Lower lobe of right lung (tissue), 2 donors: Measurements from ENCODE around the gene SCAMP2. TPM values are rescaled to one million over a fixed set of nuclear protein-coding genes. Genes with fewer than 3 reads are reported as not detected.
A peak's percentile ranks its signal among the peaks of the same experiment; 100 is the strongest.

Experiments used
- ATAC-seq, 2 donors: fragments of 200-7000 bp; cut with Tn5 transposase; one replicate each; pipeline ENCODE4 v1.9.1; 2020 to 2022; ENCODE audit warnings: mild to moderate bottlenecking in 2 of 2, moderate library complexity in 2 of 2
- DNase-seq: peaks from one replicate; pipeline ENCODE4 v3.0.0-alpha.2; 2020
- H3K27ac ChIP-seq: fragments of 200-600 bp; one replicate; pipeline ENCODE4 v1.8.0; 2022
- H3K27me3 ChIP-seq: fragments of 200-600 bp; one replicate; pipeline ENCODE4 v1.8.0; 2022; ENCODE audit warnings: low read depth
- H3K36me3 ChIP-seq: fragments of 200-600 bp; one replicate; pipeline ENCODE4 v1.8.0; 2022; ENCODE audit warnings: mild to moderate bottlenecking
- H3K4me1 ChIP-seq: fragments of 200-600 bp; one replicate; pipeline ENCODE4 v1.8.0; 2022
- H3K4me3 ChIP-seq: fragments of 200-600 bp; one replicate; pipeline ENCODE4 v1.8.0; 2022; ENCODE audit warnings: mild to moderate bottlenecking
- H3K9me3 ChIP-seq: fragments of 200-600 bp; one replicate; pipeline ENCODE4 v1.8.0; 2022
- intact Hi-C: fragments of 100-400 bp; cut with DNase I; formaldehyde crosslinking; loops from one replicate; pipeline ENCODE4 v1.11.0; 2022
- total RNA-seq: library from RNA; stranded (reverse); fragmentation: NEBNext Ultra II Directional; extraction: Animal tissue kit (Norgen Biotek cat#: 25700); gene quantifications from one replicate; pipeline ENCODE4 v1.2.1, GENCODE V29; 2021
- TF ChIP-seq, protein P1 (sequence below): fragments of 200-600 bp; IDR thresholded peaks from one replicate; pipeline ENCODE4 v1.8.0; 2022; ENCODE audit warnings: antibody characterized with exemption, mild to moderate bottlenecking
- donor health status: DM: no; HTN: yes; CAD: no; lungs with severe emphysema.

Gene SCAMP2
- total RNA-seq, 1 donor from 2014 or later: 122 TPM

DNA sequence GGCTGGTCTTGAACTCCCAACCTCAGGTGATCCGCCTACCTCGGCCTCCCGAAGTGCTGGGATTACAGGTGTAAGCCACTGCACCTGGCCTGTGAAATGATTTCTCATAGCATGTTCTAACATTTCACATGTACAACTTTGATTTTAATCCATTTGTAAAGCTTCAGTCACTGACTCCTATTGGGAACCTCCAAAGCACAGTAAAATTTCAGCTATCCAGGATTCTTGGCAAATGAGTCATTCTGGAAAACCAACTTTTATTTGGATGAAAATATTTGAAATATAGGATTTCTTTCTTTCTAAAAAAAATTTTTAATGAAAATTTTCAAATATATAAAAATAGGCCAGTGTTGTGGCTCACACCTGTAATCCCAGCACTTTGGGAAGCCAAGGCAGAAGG, 63.2 kb downstream of the SCAMP2 start:
- ATAC-seq (no peak), DNase-seq (no peak)
- no peak overlapping the region for H3K27ac ChIP-seq
- no peaks in the 10 kb centered on the region for H3K4me1 ChIP-seq
- no peaks in the 10 kb centered on the region for H3K9me3 ChIP-seq
- no peaks in the 10 kb centered on the region for H3K27me3 ChIP-seq
- H3K36me3 ChIP-seq: no peaks in the 10 kb centered on the region
- no peak overlapping the region for H3K4me3 ChIP-seq
- intact Hi-C loops: no loop called here
- TF ChIP-seq, protein P1, sequence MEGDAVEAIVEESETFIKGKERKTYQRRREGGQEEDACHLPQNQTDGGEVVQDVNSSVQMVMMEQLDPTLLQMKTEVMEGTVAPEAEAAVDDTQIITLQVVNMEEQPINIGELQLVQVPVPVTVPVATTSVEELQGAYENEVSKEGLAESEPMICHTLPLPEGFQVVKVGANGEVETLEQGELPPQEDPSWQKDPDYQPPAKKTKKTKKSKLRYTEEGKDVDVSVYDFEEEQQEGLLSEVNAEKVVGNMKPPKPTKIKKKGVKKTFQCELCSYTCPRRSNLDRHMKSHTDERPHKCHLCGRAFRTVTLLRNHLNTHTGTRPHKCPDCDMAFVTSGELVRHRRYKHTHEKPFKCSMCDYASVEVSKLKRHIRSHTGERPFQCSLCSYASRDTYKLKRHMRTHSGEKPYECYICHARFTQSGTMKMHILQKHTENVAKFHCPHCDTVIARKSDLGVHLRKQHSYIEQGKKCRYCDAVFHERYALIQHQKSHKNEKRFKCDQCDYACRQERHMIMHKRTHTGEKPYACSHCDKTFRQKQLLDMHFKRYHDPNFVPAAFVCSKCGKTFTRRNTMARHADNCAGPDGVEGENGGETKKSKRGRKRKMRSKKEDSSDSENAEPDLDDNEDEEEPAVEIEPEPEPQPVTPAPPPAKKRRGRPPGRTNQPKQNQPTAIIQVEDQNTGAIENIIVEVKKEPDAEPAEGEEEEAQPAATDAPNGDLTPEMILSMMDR: no peak

DNA sequence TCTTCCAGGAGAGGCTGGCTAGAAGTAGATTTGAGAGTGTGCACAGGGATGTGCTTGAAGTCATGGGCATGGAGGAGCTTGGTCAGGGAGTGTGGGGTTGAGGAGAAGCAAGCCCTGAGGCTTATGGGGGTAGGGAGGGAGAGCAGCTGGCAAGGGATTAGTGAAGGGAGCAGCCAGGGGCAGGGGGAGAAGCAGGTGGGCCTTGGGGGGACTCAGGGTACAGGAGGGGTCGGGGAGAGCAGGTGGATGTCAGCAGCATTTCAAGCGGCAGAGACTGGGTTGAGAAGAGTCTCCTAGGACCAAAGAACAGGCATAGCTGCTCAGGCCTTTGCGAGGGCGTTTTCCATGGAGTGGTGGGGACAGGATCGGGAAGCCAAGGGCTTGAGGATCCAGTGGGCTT, 63.9 kb downstream of the SCAMP2 start:
- Histone ChIP-seq H3K9me3 (no peaks in the 10 kb centered on the region), H3K27me3 (no peaks in the 10 kb centered on the region), H3K4me1 (no peaks in the 10 kb centered on the region), H3K27ac (no peak overlapping the region), H3K36me3 (peaks cover 2% of the 10 kb centered on the region), H3K4me3 (no peak overlapping the region)
- no peak for ATAC-seq
- DNase-seq: no peak
- TF ChIP-seq, protein P1: no peak
- intact Hi-C loops: no loop called here

DNA sequence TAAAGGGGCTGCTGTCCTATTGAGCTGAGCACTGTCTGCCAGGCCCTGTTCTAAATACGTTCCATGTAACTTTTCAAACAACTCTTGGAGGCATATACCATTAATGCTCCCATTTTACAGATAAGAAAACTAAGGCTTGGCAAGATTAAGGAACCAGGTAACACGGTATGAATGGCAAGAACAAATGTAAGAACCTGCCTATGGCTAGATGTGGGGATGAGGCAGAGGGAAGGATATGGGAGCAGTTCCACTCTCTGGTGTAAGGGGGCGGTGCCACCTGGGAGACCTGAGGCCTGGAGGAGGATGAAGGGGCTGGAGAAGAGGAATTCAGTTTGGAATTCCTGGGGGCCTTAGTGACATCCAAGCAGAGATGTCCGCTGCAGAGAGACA, 64.3 kb downstream of the SCAMP2 start:
- TF ChIP-seq, protein P1: no peak
- intact Hi-C loops: no loop called here

DNA sequence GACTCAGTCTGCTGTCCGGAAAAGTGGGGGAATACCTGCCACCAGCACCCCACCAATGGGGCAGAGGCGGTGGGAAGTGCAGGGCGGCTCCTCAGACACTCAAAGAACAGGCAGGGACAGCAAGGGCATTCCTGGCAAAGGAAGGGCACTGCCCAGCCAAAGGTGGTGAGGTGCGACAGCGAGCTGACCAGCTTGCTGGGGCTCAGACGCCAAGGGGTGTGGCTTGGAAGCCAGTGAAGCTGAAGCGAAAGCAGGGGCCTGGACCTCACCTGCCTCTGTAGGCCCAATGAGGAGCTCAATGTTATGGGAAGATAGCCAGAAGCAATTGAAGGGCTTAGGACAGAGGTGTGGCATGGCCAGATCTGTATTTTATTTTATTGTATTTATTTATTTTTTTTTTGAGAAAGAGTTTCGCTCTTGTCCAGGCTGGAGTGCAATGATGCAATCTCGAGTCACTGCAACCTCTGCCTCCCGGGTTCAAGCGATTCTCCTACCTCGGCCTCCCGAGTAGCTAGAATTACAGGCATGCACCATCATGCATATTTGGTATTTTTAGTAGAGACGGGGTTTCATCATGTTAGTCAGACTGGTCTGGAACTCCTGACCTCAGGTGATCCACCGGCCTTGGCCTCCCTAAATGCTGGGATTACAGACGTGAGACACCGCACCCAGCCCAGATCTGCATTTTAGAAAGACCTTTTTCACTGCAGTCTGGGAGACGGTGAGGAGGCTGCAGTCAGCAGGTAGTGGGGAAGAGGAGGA, 64.9 kb downstream of the SCAMP2 start:
- Histone ChIP-seq H3K27ac (no peak overlapping the region), H3K36me3 (peaks cover 12% of the 10 kb centered on the region), H3K4me3 (no peak overlapping the region), H3K4me1 (no peaks in the 10 kb centered on the region), H3K9me3 (no peaks in the 10 kb centered on the region), H3K27me3 (no peaks in the 10 kb centered on the region)
- DNase-seq (peak; percentile 78), ATAC-seq (peak; percentile 78 to 92)
- intact Hi-C loops: no loop called here
- TF ChIP-seq, protein P1: no peak

More for the DNA sequence above, 64.3 kb downstream of the SCAMP2 start:
- DNase-seq (no peak), ATAC-seq (no peak)
- Histone ChIP-seq H3K4me1 (no peaks in the 10 kb centered on the region), H3K36me3 (peaks cover 6% of the 10 kb centered on the region), H3K27ac (no peak overlapping the region), H3K27me3 (no peaks in the 10 kb centered on the region), H3K9me3 (no peaks in the 10 kb centered on the region), H3K4me3 (no peak overlapping the region)

DNA sequence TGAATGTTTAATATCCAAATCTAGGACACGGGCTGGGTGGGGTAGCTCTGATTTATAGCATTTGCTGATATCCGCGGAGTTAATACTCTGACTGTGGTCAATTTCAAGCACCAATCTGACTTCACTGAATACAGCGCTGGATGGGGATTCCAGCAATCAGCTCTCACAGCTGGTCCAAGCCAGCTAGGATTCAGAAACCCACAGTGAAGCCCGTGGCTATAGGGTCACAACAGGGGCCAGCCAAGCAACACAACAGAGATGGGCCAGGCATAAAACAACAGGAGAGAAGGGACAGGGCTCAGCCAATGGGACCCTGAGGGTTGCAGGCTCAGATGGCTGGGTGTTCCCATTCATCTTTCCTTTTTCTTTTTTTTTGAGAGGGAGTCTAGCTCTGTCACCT, 65.9 kb downstream of the SCAMP2 start:
- H3K9me3 ChIP-seq: no peaks in the 10 kb centered on the region
- peaks cover 22% of the 10 kb centered on the region for H3K36me3 ChIP-seq
- H3K4me1 ChIP-seq: no peaks in the 10 kb centered on the region
- no peaks in the 10 kb centered on the region for H3K27me3 ChIP-seq
- ATAC-seq (no peak), DNase-seq (no peak)
- no peak overlapping the region for H3K4me3 ChIP-seq
- TF ChIP-seq, protein P1: no peak
- no peak overlapping the region for H3K27ac ChIP-seq
- intact Hi-C loops: no loop called here
